Heart left ventricle (tissue), 13 donors: ENCODE results near the gene COX6A1.

ENCODE experiments used
- POLR2A ChIP-seq, 2 donors: fragments of 450-650 bp; IDR thresholded peaks; one replicate each; pipeline ENCODE4 v1.6.1; 2017; ENCODE audit warnings: antibody characterized with exemption in 2 of 2, mild to moderate bottlenecking in 2 of 2, moderate library complexity in 2 of 2
- TF ChIP-seq, protein P1 (sequence below), 12 donors: fragments of 200-600 bp; sonication (generic) in 4 of 12; IDR thresholded peaks; one replicate each; pipeline versions ENCODE4 v1.5.0 to v1.8.0; 2018 to 2022; ENCODE audit warnings: antibody characterized with exemption in 12 of 12, mild to moderate bottlenecking in 5 of 12
- donor health status: ischemic (EF 13 %, LVEDD 7.1; RV severe dilation, severe dysfunction).
- donor health status: DM: no; HTN: yes; CAD: no.
- donor health status: DM: no; HTN: no; CAD: no.
- donor health status: ischemic (EF 25% LVEDD 6.9; RV normal size, moderate dysfunction).
- donor health status: ischemic (EF 25% LVEDD 5.7; RV mildly dilated, moderate dysfunction).
- donor health status: ischemic (EF 35%, LVEDD 5.7; RV mildly dilated, moderate dysfunction).
- donor health status: nonischemic (EF 11% LVEDD 7.7; RV severe dilation, severe dysfunction).
- donor health status: DM: yes; HTN: yes; CAD: no.
- donor health status: PGD.
- donor health status: ischemic (EF 29% LVEDD 5.4; RV normal size, mild dysfunction).
- donor health status: nonischemic (EF 23%, LVEDD 6.1; RV moderate dilation, normal function).

DNA sequence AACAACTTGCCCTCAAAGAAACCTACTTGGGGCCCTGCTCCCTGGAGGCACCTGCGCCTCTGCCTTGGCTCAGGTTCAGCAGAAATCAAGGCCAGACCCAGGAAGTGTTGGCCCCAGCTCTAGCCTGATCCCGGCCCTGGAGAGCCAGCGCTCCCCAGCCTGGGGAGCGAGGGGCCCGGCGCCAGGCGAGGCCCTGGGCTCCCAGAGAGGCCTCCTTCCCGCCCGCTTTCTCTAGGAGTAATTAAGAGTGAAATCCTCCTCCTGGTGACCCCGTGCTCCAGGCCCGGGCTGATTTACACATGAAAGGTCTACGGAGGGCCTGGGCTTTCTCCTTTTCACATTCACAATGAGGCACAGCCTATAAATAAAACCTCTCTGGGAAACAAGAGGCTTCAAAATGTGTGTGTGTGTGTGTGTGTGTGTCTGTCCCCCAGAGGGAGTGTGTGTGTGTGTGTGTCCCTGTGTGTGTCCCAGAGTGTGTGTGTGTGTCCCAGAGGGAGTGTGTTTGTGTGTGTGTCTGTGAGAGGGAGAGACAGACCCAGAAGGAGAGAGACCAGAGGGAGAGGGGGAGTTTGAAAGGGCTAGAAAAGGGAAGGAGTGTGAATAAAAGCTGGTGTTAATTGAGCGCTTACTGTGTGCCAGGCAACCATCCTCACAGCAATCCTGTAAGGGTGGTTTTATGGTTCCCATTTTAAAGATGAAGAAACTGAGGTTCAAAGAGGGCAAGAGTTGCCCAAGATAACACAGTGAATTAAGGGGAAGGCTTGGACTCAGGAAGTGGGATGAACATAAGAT, 23.8 kb upstream of the COX6A1 start:
- TF ChIP-seq, protein P1, sequence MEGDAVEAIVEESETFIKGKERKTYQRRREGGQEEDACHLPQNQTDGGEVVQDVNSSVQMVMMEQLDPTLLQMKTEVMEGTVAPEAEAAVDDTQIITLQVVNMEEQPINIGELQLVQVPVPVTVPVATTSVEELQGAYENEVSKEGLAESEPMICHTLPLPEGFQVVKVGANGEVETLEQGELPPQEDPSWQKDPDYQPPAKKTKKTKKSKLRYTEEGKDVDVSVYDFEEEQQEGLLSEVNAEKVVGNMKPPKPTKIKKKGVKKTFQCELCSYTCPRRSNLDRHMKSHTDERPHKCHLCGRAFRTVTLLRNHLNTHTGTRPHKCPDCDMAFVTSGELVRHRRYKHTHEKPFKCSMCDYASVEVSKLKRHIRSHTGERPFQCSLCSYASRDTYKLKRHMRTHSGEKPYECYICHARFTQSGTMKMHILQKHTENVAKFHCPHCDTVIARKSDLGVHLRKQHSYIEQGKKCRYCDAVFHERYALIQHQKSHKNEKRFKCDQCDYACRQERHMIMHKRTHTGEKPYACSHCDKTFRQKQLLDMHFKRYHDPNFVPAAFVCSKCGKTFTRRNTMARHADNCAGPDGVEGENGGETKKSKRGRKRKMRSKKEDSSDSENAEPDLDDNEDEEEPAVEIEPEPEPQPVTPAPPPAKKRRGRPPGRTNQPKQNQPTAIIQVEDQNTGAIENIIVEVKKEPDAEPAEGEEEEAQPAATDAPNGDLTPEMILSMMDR (IDR thresholded peaks at IDR 0.05) = no peak
- no peak for TF ChIP-seq POLR2A (IDR thresholded peaks at IDR 0.05)
